Urinary bladder (tissue), 4 donors: ENCODE data around the gene CALCR. TPM values are rescaled to one million over a fixed set of nuclear protein-coding genes. Genes with fewer than 3 reads are reported as not detected.
"Not testable (repeated sequence)": the region's sequence is repeated elsewhere in the genome, so short reads cannot be mapped to it uniquely, and the experiment has no call there.

ENCODE experiments used
- DNase-seq: peaks from one replicate; pipeline ENCODE4 v3.0.0-alpha.2; 2015; ENCODE audit errors: extremely low spot score
- H3K27ac ChIP-seq: one replicate; pipeline ENCODE4 v1.5.1; 2013; ENCODE audit warnings: low read depth, mild to moderate bottlenecking, moderate library complexity
- H3K36me3 ChIP-seq: one replicate; pipeline ENCODE4 v1.6.1; 2013; ENCODE audit warnings: mild to moderate bottlenecking, moderate library complexity; ENCODE audit not compliant: insufficient read depth
- H3K4me1 ChIP-seq: one replicate; pipeline ENCODE4 v1.6.1; 2013; ENCODE audit warnings: mild to moderate bottlenecking, moderate library complexity; ENCODE audit not compliant: insufficient read depth
- H3K4me3 ChIP-seq: one replicate; pipeline ENCODE4 v1.5.1; 2013; ENCODE audit warnings: low read depth, low read length
- WGBS: extraction: QIAGEN DNeasy Blood & Tissue Kit; methylation state at CpG from one replicate; pipeline ENCODE4 v1.1.7; 2013; 5-methylcytosine and 5-hydroxymethylcytosine counted together
- polyA plus RNA-seq: library from polyadenylated mRNA; stranded (reverse); fragments of 200-250 nt; gene quantifications from one replicate; pipeline ENCODE4 v1.2.3, GENCODE V29; 2013
- total RNA-seq: library from RNA; depleted of rRNA; stranded (reverse); fragments of >200 nt; gene quantifications from one replicate; pipeline ENCODE4 v1.2.3, GENCODE V29; 2014
- donor health status: healthy with polysubstance abuse.
- donor health status: healthy.

The CALCR gene
- total and polyA plus RNA-seq, 2 donors = 0.26 TPM; not detected in 1

GRCh38 chr7:93544691-93545090 is 29.8 kb downstream of the CALCR start:
- no peak for DNase-seq

DNA sequence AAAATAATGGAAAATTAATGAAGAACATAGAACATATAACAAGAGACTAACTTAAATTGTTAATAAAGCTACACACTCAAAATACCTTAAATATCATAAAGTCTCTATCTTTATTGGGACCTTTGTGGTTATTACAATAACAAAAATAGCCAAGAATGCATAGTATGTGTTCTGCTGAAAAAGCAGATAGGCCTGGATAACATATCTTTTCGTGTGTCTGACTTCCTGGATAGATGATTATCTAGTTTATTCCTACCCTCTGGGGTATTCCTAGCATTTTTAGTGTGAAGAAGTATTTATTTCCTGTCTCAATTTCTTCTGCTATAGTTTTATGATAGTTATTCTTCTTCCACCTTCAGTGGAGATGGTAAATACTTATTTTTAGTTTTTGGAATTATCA is 36.5 kb downstream of the CALCR start:
- H3K27ac ChIP-seq = no peak overlapping the region
- H3K4me1 ChIP-seq = no peaks in the 10 kb centered on the region
- no peak overlapping the region for H3K4me3 ChIP-seq
- DNase-seq = no peak
- 10% methylated on average over 1 of the region's 1 CpG for WGBS
- no peaks in the 10 kb centered on the region for H3K36me3 ChIP-seq

More at GRCh38 chr7:93544691-93545090, 29.8 kb downstream of the CALCR start:
- no peaks in the 10 kb centered on the region for H3K36me3 ChIP-seq
- H3K27ac ChIP-seq = no peak overlapping the region
- H3K4me1 ChIP-seq = no peaks in the 10 kb centered on the region
- H3K4me3 ChIP-seq = no peak overlapping the region
- WGBS = 57% methylated on average over 2 of the region's 2 CpGs

DNA sequence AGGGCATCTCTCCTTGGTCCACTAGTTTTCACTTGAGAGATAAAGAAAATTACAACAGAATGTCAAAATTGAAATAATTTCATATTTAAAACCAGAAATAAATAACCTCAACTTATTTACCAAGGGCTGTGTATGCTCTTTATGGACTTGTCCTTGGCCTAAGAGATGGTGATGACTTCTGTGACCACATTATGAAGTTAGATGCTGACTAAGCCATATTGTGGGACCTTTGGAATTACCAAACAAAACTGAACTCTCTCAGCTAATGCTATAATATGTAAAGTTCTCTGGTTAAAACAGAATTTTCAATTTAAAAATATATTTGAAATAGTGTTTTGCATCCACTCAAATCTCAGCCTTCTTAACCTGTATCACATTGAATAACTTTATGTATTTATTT is 38.9 kb downstream of the CALCR start:
- Histone ChIP-seq H3K4me1 (no peaks in the 10 kb centered on the region), H3K36me3 (no peaks in the 10 kb centered on the region), H3K27ac (no peak overlapping the region), H3K4me3 (no peak overlapping the region)
- no peak for DNase-seq

GRCh38 chr7:93530701-93531100 is 43.8 kb downstream of the CALCR start:
- Histone ChIP-seq H3K36me3 (no peaks in the 10 kb centered on the region), H3K4me3 (no peak overlapping the region), H3K27ac (no peak overlapping the region), H3K4me1 (no peaks in the 10 kb centered on the region)
- no peak for DNase-seq

GRCh38 chr7:93516834-93517233 is 57.7 kb downstream of the CALCR start:
- WGBS = 94% methylated on average over 4 of the region's 4 CpGs
- no peaks in the 10 kb centered on the region for H3K4me1 ChIP-seq

DNA sequence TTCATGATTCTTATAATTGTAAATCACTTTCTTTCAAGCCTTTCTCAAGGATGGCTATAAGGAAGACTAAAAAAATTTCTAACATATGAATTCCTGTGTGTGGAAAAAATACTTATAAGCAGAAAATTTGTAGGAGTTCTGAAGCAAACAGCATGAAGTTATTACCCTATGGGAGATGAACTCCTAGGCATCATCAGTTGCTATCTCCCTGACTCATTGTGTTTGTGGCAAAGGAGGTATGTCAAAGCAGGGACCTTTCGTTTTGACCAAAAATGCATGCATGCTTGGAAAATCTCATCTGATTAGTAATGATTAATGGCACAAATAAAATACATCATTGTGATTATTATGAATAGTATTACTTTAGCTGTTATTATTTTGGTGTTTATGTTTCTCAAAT is 59.4 kb downstream of the CALCR start:
- no peaks in the 10 kb centered on the region for H3K4me1 ChIP-seq
- H3K27ac ChIP-seq = no peak overlapping the region
- 57% methylated on average over 1 of the region's 1 CpG for whole genome bisulfite sequencing
- no peak overlapping the region for H3K4me3 ChIP-seq
- no peak for DNase-seq
- no peaks in the 10 kb centered on the region for H3K36me3 ChIP-seq

More at GRCh38 chr7:93516834-93517233, 57.7 kb downstream of the CALCR start:
- H3K27ac ChIP-seq = no peak overlapping the region
- DNase-seq = no peak
- no peak overlapping the region for H3K4me3 ChIP-seq
- H3K36me3 ChIP-seq = no peaks in the 10 kb centered on the region

- H3K4me3 ChIP-seq = no peak overlapping the region
- DNase-seq = no peak
- H3K4me1 ChIP-seq = no peaks in the 10 kb centered on the region
- H3K27ac ChIP-seq = no peak overlapping the region
- H3K36me3 ChIP-seq = no peaks in the 10 kb centered on the region
These were observed 65.2 kb downstream of the CALCR start for GRCh38 chr7:93509303-93509702.

DNA sequence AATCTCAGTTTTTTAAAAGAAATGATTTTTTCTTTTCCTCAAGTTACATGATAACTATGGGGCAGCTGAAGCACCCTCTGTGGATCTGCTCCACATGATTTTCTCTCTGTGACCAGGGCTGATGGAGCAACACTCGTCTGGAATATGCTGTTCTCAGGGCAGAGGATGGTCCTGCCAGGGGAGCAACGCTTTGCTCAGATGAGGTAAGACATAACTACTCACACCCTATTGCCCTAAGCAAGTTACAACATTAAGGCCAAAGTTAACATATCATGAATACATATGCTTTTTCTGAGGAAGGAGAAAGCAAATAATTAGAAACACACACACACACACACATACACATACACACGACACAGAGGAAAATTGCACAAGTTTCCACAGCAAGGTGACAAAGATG is 71.4 kb downstream of the CALCR start:
- DNase-seq = no peak

GRCh38 chr7:93491860-93492259 is 82.7 kb downstream of the CALCR start:
- not testable (repeated sequence) for H3K27ac ChIP-seq, H3K4me3 ChIP-seq, DNase-seq, H3K4me1 ChIP-seq, H3K36me3 ChIP-seq
- WGBS = 89% methylated on average over 3 of the region's 3 CpGs

More for the DNA sequence above, 71.4 kb downstream of the CALCR start:
- 65% methylated on average over 3 of the region's 3 CpGs for WGBS
- Histone ChIP-seq H3K4me1 (no peaks in the 10 kb centered on the region), H3K4me3 (no peak overlapping the region), H3K36me3 (no peaks in the 10 kb centered on the region), H3K27ac (no peak overlapping the region)

DNA sequence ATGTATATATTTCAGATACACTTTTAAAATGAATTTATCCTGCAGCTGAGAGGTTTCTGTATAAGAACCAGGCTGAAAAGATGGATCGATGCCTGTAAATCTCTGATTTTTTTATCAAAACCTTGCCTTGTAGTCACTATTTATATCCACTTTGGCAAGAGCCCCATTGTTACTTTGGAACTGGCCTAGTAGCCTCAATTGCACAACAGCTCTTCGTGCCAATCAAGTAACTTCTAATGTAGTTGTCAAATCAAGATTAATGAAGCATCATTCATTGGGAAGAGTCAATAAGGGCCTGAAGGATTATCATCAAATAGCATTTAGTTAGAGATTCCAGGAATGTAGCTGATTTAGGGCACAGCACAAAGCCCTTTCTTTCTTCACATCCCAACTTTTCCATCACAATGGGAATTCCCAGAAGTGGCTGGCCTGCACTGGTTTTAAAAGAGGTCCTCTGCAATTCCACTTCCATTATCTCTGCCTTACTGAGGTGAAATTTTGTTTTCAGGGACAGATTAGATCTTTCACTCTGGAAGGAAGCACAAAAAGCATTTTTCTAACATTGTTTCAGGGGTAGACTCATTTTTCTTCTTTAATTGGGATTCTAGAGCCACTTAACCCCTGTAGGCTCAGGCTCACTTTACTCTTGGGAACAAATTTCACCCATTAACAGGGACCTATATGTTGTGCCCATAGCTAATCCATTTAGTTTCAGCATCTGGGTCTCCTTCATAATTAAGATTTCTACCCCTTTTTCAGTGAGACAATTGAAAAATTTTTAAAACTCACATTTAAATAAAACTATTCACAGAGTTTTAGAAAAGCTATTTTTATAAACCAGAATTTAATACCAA is 97.8 kb downstream of the CALCR start:
- WGBS = 60% methylated on average over 2 of the region's 2 CpGs
- no peak for DNase-seq
- no peaks in the 10 kb centered on the region for H3K36me3 ChIP-seq
- no peaks in the 10 kb centered on the region for H3K4me1 ChIP-seq
- no peak overlapping the region for H3K27ac ChIP-seq
- H3K4me3 ChIP-seq = no peak overlapping the region

- no peaks in the 10 kb centered on the region for H3K4me1 ChIP-seq
- no peaks in the 10 kb centered on the region for H3K36me3 ChIP-seq
- no peak overlapping the region for H3K27ac ChIP-seq
- no peak overlapping the region for H3K4me3 ChIP-seq
- no peak for DNase-seq
- WGBS = 59% methylated on average over 4 of the region's 4 CpGs
These were observed 98.7 kb downstream of the CALCR start for GRCh38 chr7:93475811-93476210.

- DNase-seq = no peak
- Histone ChIP-seq H3K4me1 (no peaks in the 10 kb centered on the region), H3K4me3 (no peak overlapping the region), H3K27ac (no peak overlapping the region), H3K36me3 (no peaks in the 10 kb centered on the region)
- 56% methylated on average over 2 of the region's 2 CpGs for whole genome bisulfite sequencing
These were observed 103.1 kb downstream of the CALCR start for GRCh38 chr7:93471456-93471855.

- WGBS = 91% methylated on average over 2 of the region's 2 CpGs
These were observed 110.8 kb downstream of the CALCR start for GRCh38 chr7:93463764-93464163.

DNA sequence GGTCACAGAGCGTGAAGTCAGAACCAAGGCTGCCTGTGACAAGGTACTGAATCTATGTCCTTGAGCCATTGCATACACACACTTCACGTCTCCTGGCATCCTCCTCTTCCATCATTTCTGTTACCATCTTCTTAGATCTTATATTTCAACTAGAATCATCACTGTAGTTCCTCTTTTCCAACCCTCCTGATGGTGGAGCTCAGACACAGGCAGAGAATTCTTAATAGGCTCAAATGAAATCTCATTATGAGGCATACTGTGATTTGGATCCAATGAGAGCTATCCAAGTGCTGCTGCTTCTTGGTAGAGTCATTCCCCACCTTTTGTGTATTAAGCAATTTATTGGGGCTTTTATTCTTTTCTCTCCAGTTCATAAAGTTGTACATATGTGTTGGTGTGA is 113.2 kb downstream of the CALCR start:
- 65% methylated on average over 2 of the region's 2 CpGs for WGBS

More at GRCh38 chr7:93463764-93464163, 110.8 kb downstream of the CALCR start:
- no peak overlapping the region for H3K4me3 ChIP-seq
- no peaks in the 10 kb centered on the region for H3K36me3 ChIP-seq
- H3K27ac ChIP-seq = no peak overlapping the region
- no peaks in the 10 kb centered on the region for H3K4me1 ChIP-seq
- DNase-seq = no peak

More for the DNA sequence above, 113.2 kb downstream of the CALCR start:
- no peak overlapping the region for H3K27ac ChIP-seq
- no peaks in the 10 kb centered on the region for H3K4me1 ChIP-seq
- no peaks in the 10 kb centered on the region for H3K36me3 ChIP-seq
- no peak for DNase-seq
- no peak overlapping the region for H3K4me3 ChIP-seq
